ENCODE measurements around the gene FLNB. TPM values are rescaled to one million over a fixed set of nuclear protein-coding genes. Genes with fewer than 3 reads are reported as not detected.

FLNB gene
- total RNA-seq, 1 experiment from 2014 or later, result 127 TPM

- DNase-seq (ENCODE audit: low spot score) (no peak), ATAC-seq (no peak)
- no peaks in the 10 kb centered on the region for H3K27me3 Mint-ChIP-seq (ENCODE audit: low read depth)
- no peak overlapping the region for H3K27ac Mint-ChIP-seq
- H3K36me3 Mint-ChIP-seq, result peaks cover 67% of the 10 kb centered on the region
- POLR2A ChIA-PET, result no interaction called here
- CTCF ChIA-PET, result interaction anchor here (1.3 to 1.7 kb wide), 2 partner anchors 10 to 16 kb away, joined by 3 to 10 read pairs; no protein-coding TSS in a partner anchor
- H3K4me3 Mint-ChIP-seq, result no peak overlapping the region
- no peaks in the 10 kb centered on the region for H3K4me1 Mint-ChIP-seq
- no peak for TF ChIP-seq AFF4 (CRISPR knock-in tag; IDR thresholded peaks at IDR 0.05; ENCODE audit: borderline replicate concordance)
- TF ChIP-seq ZNF425 (CRISPR knock-in tag; conservative IDR thresholded peaks at IDR 0.05), result no peak
- TF ChIP-seq CREM (CRISPR knock-in tag; IDR thresholded peaks at IDR 0.05), result no peak
- no peak for TF ChIP-seq SMAD4 (CRISPR knock-in tag; IDR thresholded peaks at IDR 0.05)
- no peak for TF ChIP-seq ATF1 (CRISPR knock-in tag; IDR thresholded peaks at IDR 0.05)
- TF ChIP-seq IRF2 (CRISPR knock-in tag; IDR thresholded peaks at IDR 0.05; ENCODE audit: borderline replicate concordance, low read depth), result no peak
- no peak for TF ChIP-seq JAZF1 (CRISPR knock-in tag; IDR thresholded peaks at IDR 0.05)
- no peak for TF ChIP-seq ZNF138 (CRISPR knock-in tag; conservative IDR thresholded peaks at IDR 0.05)
- TF ChIP-seq ZNF512 (CRISPR knock-in tag; IDR thresholded peaks at IDR 0.05; ENCODE audit: borderline replicate concordance), result no peak
- TF ChIP-seq CDX4 (CRISPR knock-in tag; IDR thresholded peaks at IDR 0.05; ENCODE audit: borderline replicate concordance), result no peak
- no peak for TF ChIP-seq IRF1 (CRISPR knock-in tag; IDR thresholded peaks at IDR 0.05)
- TF ChIP-seq ZNF423 (CRISPR knock-in tag; IDR thresholded peaks at IDR 0.05), result no peak
- TF ChIP-seq RORB (CRISPR knock-in tag; IDR thresholded peaks at IDR 0.05), result no peak
- TF ChIP-seq ZNF317 (CRISPR knock-in tag; IDR thresholded peaks at IDR 0.05; ENCODE audit: borderline replicate concordance, low read depth), result no peak
- TF ChIP-seq MXD4 (CRISPR knock-in tag; IDR thresholded peaks at IDR 0.05; ENCODE audit: borderline replicate concordance), result no peak
- no peak for TF ChIP-seq FOXK1 (CRISPR knock-in tag; IDR thresholded peaks at IDR 0.05)
- no peak for TF ChIP-seq TEAD1 (CRISPR knock-in tag; IDR thresholded peaks at IDR 0.05)
- no peaks in the 10 kb centered on the region for H3K9me3 Mint-ChIP-seq
These were observed 149.5 kb downstream of the FLNB start for GRCh38 chr3:58157700-58158099.
